Lower lobe of right lung (tissue), 2 donors: ENCODE results near the gene KMT2B. TPM values are rescaled to one million over a fixed set of nuclear protein-coding genes. Genes with fewer than 3 reads are reported as not detected.
A peak's percentile ranks its signal among the peaks of the same experiment; 100 is the strongest.
"Not testable (repeated sequence)": the region's sequence is repeated elsewhere in the genome, so short reads cannot be mapped to it uniquely, and the experiment has no call there.

Source experiments
- ATAC-seq, 2 donors: fragments of 200-7000 bp; cut with Tn5 transposase; one replicate each; pipeline ENCODE4 v1.9.1; 2020 to 2022; ENCODE audit warnings: mild to moderate bottlenecking in 2 of 2, moderate library complexity in 2 of 2
- DNase-seq: peaks from one replicate; pipeline ENCODE4 v3.0.0-alpha.2; 2020
- H3K27ac ChIP-seq: fragments of 200-600 bp; one replicate; pipeline ENCODE4 v1.8.0; 2022
- H3K27me3 ChIP-seq: fragments of 200-600 bp; one replicate; pipeline ENCODE4 v1.8.0; 2022; ENCODE audit warnings: low read depth
- H3K36me3 ChIP-seq: fragments of 200-600 bp; one replicate; pipeline ENCODE4 v1.8.0; 2022; ENCODE audit warnings: mild to moderate bottlenecking
- H3K4me1 ChIP-seq: fragments of 200-600 bp; one replicate; pipeline ENCODE4 v1.8.0; 2022
- H3K4me3 ChIP-seq: fragments of 200-600 bp; one replicate; pipeline ENCODE4 v1.8.0; 2022; ENCODE audit warnings: mild to moderate bottlenecking
- H3K9me3 ChIP-seq: fragments of 200-600 bp; one replicate; pipeline ENCODE4 v1.8.0; 2022
- intact Hi-C: fragments of 100-400 bp; cut with DNase I; formaldehyde crosslinking; loops from one replicate; pipeline ENCODE4 v1.11.0; 2022
- total RNA-seq: library from RNA; stranded (reverse); fragmentation: NEBNext Ultra II Directional; extraction: Animal tissue kit (Norgen Biotek cat#: 25700); gene quantifications from one replicate; pipeline ENCODE4 v1.2.1, GENCODE V29; 2021
- TF ChIP-seq, protein P1 (sequence below): fragments of 200-600 bp; IDR thresholded peaks from one replicate; pipeline ENCODE4 v1.8.0; 2022; ENCODE audit warnings: antibody characterized with exemption, mild to moderate bottlenecking
- donor health status: DM: no; HTN: yes; CAD: no; lungs with severe emphysema.

The KMT2B gene
- total RNA-seq, 1 donor from 2014 or later = 37.2 TPM

- no peak for ATAC-seq
- Histone ChIP-seq H3K4me1 (no peaks in the 10 kb centered on the region), H3K4me3 (no peak overlapping the region), H3K36me3 (peaks cover 60% of the 10 kb centered on the region), H3K27ac (no peak overlapping the region), H3K9me3 (no peaks in the 10 kb centered on the region), H3K27me3 (no peaks in the 10 kb centered on the region)
- intact Hi-C loops = no loop called here
- TF ChIP-seq, protein P1, sequence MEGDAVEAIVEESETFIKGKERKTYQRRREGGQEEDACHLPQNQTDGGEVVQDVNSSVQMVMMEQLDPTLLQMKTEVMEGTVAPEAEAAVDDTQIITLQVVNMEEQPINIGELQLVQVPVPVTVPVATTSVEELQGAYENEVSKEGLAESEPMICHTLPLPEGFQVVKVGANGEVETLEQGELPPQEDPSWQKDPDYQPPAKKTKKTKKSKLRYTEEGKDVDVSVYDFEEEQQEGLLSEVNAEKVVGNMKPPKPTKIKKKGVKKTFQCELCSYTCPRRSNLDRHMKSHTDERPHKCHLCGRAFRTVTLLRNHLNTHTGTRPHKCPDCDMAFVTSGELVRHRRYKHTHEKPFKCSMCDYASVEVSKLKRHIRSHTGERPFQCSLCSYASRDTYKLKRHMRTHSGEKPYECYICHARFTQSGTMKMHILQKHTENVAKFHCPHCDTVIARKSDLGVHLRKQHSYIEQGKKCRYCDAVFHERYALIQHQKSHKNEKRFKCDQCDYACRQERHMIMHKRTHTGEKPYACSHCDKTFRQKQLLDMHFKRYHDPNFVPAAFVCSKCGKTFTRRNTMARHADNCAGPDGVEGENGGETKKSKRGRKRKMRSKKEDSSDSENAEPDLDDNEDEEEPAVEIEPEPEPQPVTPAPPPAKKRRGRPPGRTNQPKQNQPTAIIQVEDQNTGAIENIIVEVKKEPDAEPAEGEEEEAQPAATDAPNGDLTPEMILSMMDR = no peak
- no peak for DNase-seq
These were observed 46.9 kb downstream of the KMT2B start for GRCh38 chr19:35764432-35765315.

DNA sequence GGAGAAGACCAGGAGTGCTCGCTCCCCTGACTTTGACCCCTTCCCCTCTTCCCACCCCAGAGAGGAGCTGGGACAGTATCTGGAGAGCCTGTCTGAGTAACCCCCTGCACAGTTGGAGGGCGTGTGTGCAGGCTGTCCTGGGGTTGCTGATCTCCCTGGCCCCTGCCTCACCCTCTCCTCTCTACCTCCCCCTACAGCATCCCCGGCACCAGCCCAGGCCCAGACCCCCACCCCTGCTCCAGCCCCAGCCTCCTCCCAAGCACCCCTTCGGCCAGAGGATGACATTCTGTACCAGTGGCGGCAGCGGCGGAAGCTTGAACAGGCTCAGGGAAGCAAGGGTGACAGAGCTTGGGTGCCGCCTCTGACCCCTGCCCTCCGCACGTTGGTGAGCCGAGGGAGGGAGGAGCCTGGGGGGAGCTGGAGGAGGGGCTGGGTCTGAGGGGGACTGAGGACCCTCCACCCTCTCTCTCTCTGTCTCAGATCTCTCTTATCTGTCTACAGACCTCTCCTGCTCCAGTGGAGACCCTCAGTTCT is 48.8 kb downstream of the KMT2B start:
- TF ChIP-seq, protein P1 = no peak
- Histone ChIP-seq H3K27ac (no peak overlapping the region), H3K27me3 (no peaks in the 10 kb centered on the region), H3K4me3 (no peak overlapping the region), H3K36me3 (peaks cover 50% of the 10 kb centered on the region), H3K4me1 (no peaks in the 10 kb centered on the region), H3K9me3 (no peaks in the 10 kb centered on the region)
- DNase-seq (no peak), ATAC-seq (peak; percentile 6 to 17)
- intact Hi-C loops = no loop called here

DNA sequence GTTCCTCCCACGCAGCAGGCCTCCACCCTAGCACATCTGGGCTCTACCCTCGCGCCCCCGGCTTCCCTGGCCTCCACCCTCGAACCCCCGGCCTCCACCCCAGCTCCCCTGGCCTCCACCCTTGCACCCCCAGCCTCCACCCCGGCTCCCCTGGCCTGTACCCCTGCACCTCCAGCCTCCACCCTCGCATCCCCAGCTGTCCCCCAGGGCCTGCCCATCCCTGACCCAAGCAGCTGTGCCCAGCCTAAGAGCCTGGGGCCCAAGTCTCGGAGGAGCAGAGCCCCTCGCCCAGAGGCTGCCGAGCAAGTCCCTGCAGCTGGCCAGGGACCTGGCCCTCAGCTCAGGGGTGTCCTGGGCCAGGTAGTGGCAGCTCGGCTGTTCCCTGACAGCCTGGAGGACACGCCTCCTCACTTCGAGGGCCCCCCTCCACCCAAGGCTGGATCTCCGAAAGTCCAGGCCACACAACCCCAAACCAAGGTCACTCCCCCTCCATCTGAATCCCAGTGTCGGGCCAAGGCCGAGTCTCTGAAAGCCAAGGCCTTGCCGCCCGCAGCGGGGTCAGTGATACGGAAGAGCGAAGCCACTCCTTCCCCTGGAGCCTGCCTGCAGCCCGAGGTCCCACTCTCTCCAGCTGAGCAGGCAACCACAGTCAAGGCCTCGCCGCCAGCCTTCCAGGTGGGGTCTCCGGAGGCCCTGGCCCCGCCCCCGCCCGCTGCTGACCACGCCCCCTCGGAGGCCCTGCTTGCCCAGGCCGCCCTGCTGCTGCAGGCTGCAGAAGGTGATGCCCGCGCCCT is 49.7 kb downstream of the KMT2B start:
- ATAC-seq (peak; percentile 7 to 27), DNase-seq (no peak)
- H3K9me3 ChIP-seq = no peaks in the 10 kb centered on the region
- peaks cover 41% of the 10 kb centered on the region for H3K36me3 ChIP-seq
- H3K27me3 ChIP-seq = no peaks in the 10 kb centered on the region
- no peaks in the 10 kb centered on the region for H3K4me1 ChIP-seq
- intact Hi-C loops = no loop called here
- no peak overlapping the region for H3K4me3 ChIP-seq
- TF ChIP-seq, protein P1 = no peak
- no peak overlapping the region for H3K27ac ChIP-seq

DNA sequence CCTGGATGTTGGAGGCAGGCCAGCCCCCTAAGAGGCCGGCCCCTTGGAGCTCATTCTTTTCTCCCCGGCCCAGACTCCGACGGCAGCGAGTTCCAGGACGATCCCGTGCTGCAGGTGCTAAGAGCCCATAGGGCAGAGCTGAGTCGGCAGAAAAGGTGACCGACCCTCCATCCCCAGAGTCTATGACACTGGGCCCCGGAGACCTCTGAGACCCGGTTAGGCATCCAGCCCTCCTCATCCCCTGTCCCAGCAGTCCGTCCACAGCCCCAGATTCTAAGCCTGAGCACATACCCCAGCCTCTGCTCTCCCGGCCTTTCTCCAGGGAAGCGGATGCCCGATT is 50.2 kb downstream of the KMT2B start:
- Histone ChIP-seq H3K4me1 (no peaks in the 10 kb centered on the region), H3K9me3 (no peaks in the 10 kb centered on the region), H3K27me3 (no peaks in the 10 kb centered on the region), H3K36me3 (peaks cover 39% of the 10 kb centered on the region), H3K27ac (no peak overlapping the region), H3K4me3 (no peak overlapping the region)
- DNase-seq = no peak
- intact Hi-C loops = no loop called here
- TF ChIP-seq, protein P1 = no peak
- peak; percentile 5 to 9 for ATAC-seq

GRCh38 chr19:35772362-35772761 is 54.6 kb downstream of the KMT2B start:
- H3K27ac ChIP-seq, H3K9me3 ChIP-seq, H3K4me3 ChIP-seq, H3K36me3 ChIP-seq, ATAC-seq, H3K27me3 ChIP-seq, DNase-seq, intact Hi-C loops: not testable (repeated sequence)
- peaks cover 17% of the 10 kb centered on the region for H3K4me1 ChIP-seq
